Measurements from ENCODE around the gene KIAA0930. TPM values are rescaled to one million over a fixed set of nuclear protein-coding genes. Genes with fewer than 3 reads are reported as not detected.

Gene KIAA0930
- total and polyA plus RNA-seq, 2 experiments from 2014 or later: 15.0 to 78.6 TPM

- TF ChIP-seq, protein P1, sequence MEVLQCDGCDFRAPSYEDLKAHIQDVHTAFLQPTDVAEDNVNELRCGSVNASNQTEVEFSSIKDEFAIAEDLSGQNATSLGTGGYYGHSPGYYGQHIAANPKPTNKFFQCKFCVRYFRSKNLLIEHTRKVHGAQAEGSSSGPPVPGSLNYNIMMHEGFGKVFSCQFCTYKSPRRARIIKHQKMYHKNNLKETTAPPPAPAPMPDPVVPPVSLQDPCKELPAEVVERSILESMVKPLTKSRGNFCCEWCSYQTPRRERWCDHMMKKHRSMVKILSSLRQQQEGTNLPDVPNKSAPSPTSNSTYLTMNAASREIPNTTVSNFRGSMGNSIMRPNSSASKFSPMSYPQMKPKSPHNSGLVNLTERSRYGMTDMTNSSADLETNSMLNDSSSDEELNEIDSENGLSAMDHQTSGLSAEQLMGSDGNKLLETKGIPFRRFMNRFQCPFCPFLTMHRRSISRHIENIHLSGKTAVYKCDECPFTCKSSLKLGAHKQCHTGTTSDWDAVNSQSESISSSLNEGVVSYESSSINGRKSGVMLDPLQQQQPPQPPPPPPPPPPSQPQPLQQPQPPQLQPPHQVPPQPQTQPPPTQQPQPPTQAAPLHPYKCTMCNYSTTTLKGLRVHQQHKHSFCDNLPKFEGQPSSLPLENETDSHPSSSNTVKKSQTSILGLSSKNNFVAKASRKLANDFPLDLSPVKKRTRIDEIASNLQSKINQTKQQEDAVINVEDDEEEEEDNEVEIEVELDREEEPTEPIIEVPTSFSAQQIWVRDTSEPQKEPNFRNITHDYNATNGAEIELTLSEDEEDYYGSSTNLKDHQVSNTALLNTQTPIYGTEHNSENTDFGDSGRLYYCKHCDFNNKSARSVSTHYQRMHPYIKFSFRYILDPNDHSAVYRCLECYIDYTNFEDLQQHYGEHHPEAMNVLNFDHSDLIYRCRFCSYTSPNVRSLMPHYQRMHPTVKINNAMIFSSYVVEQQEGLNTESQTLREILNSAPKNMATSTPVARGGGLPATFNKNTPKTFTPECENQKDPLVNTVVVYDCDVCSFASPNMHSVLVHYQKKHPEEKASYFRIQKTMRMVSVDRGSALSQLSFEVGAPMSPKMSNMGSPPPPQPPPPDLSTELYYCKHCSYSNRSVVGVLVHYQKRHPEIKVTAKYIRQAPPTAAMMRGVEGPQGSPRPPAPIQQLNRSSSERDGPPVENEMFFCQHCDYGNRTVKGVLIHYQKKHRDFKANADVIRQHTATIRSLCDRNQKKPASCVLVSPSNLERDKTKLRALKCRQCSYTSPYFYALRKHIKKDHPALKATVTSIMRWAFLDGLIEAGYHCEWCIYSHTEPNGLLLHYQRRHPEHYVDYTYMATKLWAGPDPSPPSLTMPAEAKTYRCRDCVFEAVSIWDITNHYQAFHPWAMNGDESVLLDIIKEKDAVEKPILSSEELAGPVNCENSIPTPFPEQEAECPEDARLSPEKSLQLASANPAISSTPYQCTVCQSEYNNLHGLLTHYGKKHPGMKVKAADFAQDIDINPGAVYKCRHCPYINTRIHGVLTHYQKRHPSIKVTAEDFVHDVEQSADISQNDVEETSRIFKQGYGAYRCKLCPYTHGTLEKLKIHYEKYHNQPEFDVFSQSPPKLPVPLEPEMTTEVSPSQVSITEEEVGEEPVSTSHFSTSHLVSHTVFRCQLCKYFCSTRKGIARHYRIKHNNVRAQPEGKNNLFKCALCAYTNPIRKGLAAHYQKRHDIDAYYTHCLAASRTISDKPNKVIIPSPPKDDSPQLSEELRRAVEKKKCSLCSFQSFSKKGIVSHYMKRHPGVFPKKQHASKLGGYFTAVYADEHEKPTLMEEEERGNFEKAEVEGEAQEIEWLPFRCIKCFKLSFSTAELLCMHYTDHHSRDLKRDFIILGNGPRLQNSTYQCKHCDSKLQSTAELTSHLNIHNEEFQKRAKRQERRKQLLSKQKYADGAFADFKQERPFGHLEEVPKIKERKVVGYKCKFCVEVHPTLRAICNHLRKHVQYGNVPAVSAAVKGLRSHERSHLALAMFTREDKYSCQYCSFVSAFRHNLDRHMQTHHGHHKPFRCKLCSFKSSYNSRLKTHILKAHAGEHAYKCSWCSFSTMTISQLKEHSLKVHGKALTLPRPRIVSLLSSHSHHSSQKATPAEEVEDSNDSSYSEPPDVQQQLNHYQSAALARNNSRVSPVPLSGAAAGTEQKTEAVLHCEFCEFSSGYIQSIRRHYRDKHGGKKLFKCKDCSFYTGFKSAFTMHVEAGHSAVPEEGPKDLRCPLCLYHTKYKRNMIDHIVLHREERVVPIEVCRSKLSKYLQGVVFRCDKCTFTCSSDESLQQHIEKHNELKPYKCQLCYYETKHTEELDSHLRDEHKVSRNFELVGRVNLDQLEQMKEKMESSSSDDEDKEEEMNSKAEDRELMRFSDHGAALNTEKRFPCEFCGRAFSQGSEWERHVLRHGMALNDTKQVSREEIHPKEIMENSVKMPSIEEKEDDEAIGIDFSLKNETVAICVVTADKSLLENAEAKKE (CRISPR knock-in tag; IDR thresholded peaks at IDR 0.05): no peak
- TF ChIP-seq ETS1 (IDR thresholded peaks at IDR 0.05) (no peak), EZH2phosphoT487 (IDR thresholded peaks at IDR 0.05; ENCODE audit: unreplicated experiment) (no peak), CREB1 (CRISPR knock-in tag; IDR thresholded peaks at IDR 0.05; ENCODE audit: low read depth) (no peak), ZNF114 (CRISPR knock-in tag; IDR thresholded peaks at IDR 0.05) (no peak), JUNB (IDR thresholded peaks at IDR 0.05; ENCODE audit: unreplicated experiment) (no peak), ZNF331 (CRISPR knock-in tag; IDR thresholded peaks at IDR 0.05; ENCODE audit: low read depth) (no peak), CTCF (conservative IDR thresholded peaks at IDR 0.05; ENCODE audit: low read depth in 2 of 2) (no peak)
Measured at GRCh38 chr22:45239681-45240051, 1.0 kb downstream of the KIAA0930 start (continued).

Measured in GM23338 (cell line).